Measurements from ENCODE around the gene PC.
"Not testable (repeated sequence)": the region's sequence is repeated elsewhere in the genome, so short reads cannot be mapped to it uniquely, and the experiment has no call there.

PC gene

DNA sequence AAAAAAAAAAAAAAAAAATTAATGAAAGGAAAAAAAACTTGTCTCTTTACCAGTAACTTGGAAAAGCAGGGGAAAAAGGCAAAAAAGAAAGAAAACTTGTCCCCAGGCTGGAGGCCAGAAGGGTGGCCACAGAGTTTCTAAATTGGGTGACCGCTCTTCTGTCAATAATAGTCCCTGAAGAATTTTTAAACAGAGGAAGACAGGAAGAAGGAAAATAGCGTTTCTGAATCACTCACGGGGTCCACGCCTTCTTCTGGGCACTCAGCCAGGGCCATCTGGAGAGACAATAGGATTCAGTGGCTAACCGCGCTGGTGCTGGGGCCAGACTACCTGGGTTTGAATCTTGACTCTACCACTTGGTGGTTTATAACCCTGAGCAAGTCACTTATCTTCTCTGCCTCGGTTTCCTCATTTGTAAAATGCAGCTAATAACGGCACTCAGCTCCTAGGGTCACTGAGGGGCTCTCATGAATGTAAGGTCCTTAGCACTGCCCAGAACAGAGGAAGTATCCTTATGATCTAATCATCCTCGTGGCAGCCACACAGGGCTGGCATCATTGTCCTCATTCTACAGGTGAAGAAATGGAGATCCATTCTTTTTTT is 23.9 kb upstream of the PC start:
- DNase-seq (ENCODE audit: low read depth) = no peak

DNA sequence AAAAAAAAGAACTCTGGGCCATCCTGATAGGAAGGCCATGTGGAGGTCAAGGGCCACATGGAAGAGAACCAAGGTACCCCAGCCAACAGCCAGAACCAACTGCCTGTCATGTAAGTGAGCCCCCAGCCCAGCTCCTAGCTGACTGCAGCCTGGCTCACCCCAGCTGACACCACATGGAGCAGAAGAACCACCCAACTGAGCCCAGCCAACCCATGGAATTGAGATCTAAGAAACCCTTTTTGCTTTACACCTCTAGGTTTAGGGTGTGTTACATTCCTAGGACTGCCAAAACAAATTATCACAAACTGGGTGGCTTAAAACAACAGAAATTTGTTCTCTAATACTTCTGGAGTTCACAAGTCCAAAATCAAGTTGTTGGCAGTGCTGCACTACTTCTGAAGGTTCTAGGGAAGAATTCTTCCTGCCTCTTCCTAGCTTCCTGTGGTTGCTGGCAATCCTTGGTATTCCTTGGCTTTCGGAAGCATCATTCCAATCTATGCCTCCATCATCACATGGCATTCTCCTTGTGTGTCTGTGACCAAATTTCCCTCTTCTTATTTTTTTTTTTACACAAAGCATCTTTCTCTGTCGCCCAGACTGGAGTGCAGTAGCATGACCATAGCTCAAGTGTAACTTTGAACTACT is 21.3 kb upstream of the PC start:
- no peak for DNase-seq (ENCODE audit: low read depth)

DNA sequence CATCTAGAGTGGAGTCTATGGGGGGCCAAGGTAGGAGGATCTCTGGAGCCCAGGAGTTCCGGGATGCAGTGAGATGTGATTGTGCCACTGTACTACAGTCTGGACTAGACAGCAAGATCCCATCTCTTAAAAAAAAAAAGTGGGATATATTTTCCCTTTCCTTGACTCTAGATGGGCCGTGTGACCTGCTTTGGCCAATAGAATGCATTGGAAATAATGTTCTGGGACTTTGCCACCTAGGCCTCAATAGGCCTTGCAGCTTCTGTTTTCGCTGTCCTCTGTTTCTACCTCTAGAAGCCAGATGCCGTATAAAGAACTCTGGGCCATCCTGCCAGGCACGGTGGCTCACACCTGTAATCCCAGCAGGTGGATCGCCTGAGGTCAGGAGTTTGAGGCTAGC is 20.5 kb upstream of the PC start:
- no peak for DNase-seq (ENCODE audit: low read depth)

DNA sequence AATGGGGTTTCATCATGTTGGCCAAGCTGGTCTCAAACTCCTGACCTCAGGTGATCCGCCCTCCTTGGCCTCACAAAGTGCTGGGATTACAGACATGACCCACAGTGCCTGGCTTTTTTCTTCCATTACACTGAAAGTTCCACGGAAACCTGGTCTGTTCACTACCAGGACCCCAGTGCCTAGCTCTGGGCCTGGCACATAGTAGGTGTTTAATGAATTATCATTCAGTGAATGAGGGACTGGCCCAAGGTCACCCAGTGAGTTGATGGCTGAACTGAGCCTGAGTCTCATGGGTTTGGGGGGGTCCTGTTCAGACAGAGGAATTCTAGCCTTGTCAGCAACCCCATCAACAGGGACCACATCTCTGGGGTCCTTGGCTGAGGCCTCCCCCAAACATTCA is 20.0 kb upstream of the PC start:
- DNase-seq (ENCODE audit: low read depth) = no peak

DNA sequence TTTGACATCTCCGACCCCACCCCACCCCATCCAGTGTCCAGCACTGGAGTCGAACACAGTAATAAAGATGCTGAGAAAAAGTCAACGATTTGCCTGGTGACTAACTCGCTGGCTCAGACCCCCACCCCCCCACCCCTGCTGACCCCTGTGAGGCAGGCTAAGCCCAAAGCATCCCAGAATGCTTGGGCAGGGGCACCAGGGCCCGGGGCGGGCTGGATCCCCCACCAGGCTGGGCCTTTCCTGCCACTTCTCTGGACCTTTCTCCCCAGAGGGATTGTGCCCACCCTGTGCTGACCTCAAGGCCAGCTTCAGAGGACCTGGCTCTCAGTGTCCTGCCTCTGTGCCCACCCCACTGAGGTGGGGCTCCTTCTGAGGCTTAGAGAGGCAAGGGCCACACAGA is 18.7 kb upstream of the PC start:
- DNase-seq (ENCODE audit: low read depth) = no peak

DNA sequence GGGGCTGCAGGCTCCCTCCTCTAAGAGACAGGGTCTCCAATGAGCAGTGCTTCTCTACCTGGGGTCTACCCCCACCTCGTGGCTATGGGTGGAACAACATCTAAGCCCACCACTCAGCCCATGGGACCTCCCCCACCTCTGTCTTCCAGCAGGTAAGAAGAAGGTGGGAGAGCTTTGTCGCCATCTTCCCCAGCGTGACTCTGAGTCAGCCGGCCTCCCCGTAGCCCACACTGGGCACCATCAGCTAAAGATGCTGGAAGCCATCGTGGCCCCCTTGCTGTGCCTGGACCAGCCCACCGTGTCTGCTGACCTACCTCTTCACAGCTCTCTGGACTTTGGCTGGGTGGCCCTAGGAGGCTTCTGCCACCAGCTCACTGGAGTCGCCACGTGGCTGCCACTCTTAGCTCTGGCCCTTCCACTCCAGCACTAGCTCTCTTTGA is 17.9 kb upstream of the PC start:
- DNase-seq (ENCODE audit: low read depth) = no peak

DNA sequence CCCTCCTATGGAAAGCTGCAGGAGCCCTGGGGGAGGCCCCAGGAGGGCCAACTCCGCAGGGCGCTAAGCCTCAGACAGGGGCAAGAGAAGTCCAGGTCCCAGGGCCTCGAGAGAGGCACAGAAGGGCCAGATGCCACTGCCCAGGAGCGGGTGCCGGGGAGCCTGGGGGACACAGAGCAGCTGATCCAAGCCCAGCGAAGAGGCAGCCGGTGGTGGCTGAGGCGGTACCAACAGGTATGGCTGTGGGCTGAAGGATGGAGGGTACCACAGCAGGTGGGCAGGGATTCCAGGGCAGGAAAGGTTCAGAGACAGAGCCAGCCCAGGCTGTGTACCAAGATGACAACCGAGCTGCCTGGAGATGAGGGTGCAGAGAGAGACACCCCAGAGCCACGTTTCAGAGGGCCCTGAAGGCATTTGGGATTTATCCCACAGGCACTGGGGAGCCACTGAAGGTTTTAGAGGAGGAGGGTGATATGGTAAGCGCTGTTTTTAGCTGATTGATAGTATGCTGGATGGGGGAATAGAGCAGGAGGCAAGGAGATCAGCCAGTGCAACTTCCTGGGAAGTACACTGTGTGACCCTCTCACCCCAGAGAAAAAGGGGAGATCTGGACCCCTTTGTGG is 17.3 kb upstream of the PC start:
- no peak for DNase-seq (ENCODE audit: low read depth)

DNA sequence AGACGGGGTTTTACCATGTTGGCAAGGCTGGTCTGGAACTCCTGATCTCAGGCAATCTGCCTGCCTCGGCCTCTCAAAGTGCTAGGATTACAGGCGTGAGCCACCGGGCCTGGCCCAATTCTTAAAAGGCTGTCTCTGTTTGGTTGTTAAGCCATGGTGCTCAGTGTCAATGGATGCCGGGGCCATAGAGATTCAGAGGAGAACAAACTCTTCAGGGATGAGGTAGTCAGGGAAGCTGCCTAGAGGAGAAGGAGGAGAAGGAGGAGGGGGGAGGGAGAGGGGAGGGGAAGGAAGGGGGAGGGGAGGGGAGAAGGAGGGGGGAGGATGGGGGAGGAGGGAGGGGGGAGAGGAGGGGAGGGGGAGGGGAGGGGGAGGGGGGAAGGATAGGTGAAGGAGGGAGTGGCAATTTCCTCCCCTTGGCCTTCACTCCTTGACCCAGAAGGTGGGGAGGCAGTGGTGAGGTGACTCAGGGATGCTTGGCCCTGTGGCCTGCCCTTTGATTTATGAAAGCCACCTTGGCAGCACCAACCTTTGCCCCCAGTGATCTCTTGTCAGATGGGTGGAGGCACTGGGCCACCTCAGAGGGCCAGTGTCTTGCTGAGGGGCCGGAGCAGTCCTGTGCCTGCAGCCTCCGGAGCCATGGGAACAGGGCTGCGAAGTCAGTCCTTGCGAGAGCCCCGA is 16.7 kb upstream of the PC start, which contains the start of gene C11orf86:
Gene C11orf86 (plus strand): TSS at position 581 of the 681 bp plus-strand sequence. CDS start 59 bp downstream, at position 640.
- no peak for DNase-seq (ENCODE audit: low read depth)

DNA sequence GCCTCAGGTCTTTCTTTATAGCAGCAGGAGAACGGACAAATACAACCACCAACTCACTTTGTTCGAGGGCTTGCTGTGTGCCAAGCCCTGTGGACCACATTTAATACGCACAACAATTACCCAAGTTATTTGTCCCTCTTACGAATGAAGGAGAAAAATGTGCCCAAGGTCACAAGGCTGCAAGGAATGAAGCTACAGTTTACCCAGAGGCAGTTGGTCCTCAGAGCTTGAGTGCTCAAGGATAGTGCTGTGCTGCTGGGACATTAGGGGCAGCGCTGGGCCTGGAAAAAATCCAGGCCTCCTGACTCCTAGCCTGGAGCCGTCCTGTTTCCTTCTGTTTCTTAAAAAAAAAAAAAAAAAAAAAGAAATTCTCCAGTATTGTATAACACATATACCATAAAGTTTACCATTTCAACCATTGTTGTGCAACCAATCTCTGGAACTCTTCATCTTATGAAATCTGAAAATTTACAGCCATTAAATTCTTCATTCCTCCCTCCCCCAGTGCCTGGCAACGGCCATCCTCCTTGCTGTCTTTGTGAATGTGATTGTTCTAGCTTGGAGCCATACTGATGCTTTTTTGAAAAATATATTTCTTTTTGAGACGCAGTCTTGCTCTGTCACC is 15.9 kb upstream of the PC start:
- no peak for DNase-seq (ENCODE audit: low read depth)

DNA sequence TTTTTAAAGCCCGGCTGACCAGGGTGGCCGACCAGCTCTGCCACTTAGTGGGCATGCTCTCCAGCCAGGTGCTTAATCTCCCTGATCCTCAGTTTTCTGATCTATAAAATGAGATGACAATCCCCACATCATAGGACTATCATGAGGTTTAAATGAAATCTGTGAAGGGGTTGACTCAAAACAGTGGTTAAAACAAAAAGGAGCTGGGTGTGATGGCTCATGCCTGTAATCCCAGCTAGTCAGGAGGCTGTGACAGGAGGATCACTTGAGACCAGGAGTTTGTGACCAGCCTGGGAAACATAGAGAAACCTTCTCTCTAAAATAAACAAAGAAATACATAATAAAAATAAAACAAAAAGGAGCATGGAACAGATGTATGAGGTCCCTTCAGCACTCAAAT is 13.3 kb upstream of the PC start:
- no peak for DNase-seq (ENCODE audit: low read depth)

DNA sequence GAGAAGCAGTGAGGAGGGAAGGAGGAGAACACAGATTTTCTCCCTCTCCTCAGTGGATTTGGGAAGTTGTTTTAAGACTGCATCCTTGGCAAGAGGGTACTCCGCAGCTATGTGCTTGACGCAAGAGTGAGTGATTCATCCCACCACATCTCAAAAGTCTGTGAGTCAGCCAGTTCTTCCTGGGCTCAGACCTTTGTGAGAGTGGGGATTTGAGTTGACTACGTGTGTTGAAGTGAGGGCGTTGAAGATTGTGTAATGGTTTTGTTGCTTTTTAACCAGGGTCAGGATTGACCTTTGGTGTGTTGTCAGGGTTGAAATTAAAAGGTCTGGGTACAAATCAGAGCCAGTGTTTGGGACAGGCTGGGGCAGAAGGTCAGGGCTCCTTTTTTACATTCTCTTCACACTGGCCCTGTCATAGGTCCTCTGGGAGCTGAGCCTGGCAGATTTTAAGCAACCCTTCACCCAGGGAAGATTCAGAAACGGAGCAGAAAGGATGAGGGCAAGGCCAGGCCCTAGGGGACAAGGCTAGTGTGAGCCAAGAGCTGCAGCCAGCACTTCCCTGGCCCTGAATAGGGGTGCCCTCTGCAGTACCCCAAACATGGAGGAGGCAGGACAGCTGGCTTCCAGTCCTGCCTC is 12.7 kb upstream of the PC start:
- no peak for DNase-seq (ENCODE audit: low read depth)

DNA sequence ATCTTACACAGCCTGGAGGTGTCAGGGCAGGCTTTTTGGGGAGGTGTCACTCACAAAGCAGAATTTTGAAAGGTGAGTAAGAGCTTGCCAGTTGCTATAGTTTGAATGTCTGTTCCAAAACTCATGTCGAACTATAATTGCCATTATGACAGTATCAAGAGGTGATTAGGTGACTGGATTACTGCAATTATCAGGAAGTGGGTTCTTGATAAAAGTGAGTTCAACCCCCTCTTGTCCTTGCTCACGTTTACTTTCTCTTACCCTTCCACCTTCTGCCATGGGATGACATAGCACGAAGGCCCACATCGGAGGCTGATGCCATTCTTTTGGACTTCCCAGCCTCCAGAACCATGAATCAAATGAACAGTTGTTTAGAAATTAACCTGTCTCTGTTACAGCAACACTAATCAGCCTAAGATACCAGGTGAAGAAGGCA is 12.2 kb upstream of the PC start:
- no peak for DNase-seq (ENCODE audit: low read depth)

DNA sequence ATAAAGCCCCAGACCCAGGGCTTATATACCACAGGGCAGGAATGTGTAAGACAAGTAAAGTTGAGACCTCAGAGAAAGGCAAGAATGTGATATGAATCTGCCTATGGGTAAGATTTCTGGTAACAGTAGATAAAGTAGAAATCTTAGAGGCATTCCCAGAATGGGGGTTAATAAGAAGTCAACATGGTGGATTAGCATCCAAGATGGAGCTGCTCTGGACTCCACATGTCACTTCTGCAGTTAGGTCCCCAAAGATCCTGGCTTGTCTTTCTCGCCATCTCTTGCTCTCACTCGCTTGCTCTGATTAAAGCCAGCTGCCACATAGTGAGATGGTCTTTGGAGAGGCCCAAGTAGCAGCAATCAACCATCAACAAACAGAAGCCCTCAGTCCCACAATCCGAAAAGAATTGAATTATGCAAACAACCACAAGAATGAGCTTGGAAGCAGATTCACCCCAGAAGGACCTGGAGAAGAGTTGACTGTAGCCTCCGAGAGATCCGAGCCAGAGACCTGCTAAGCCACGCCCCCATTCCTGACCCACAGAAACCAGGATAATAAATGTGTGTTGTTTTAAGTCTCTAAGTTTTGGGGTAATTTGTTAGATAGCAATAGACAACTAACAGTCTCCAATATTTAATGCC is 11.5 kb upstream of the PC start:
- no peak for DNase-seq (ENCODE audit: low read depth)

DNA sequence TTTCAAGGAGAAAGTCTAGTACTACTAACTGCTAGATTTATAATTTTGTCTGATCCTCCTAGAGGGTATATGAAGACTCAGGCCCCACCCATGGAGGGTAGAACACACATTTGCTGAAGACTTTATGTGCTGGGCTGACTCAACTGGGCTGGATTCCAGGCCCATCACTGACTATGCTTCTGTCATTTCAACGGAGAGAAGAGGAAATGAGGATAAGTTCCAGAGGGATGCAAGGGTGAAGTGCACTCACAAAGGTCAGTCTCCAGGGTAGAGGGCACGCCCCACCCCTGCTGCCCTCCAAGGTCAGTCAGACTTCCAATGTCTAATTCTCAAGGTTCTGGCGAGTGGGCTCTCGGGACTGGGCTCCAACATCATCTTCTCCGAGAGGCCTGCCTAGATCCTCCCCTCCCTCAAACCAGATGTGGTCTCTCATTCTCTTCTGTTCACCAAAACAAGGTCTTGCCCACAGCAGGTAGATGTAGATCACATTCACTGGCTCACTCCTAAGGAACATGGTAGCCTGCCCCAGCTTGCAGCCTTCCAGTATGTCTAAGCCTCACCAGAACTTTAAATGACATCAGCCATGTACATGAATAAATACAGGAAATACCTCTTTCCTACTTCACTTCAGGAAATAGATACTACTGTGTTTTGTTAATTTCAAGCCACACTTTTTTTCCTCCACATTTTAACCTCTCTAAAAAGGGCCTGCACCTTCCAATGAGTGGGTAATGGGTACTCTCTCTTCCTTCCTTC is 9.7 kb upstream of the PC start:
- DNase-seq (ENCODE audit: low read depth) = no peak

DNA sequence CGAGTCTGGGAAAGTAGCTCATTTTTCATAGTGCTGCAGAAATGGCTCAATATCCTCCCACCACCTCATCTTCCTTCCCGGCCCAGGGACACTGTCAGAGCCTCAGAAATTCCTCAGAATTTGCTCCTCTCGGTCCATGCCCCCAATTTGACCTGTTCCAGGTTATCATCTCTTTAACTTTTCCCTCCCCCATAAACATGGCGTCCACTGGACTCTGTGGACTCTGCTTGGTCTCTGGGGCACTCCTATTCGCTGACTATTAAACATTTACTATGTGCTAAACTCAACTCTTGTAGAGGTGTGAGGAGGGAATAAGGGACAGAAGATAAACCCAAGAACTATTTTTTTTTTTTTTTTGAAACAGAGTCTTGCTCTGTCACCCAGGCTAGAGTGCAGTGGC is 8.2 kb upstream of the PC start:
- DNase-seq (ENCODE audit: low read depth) = no peak

DNA sequence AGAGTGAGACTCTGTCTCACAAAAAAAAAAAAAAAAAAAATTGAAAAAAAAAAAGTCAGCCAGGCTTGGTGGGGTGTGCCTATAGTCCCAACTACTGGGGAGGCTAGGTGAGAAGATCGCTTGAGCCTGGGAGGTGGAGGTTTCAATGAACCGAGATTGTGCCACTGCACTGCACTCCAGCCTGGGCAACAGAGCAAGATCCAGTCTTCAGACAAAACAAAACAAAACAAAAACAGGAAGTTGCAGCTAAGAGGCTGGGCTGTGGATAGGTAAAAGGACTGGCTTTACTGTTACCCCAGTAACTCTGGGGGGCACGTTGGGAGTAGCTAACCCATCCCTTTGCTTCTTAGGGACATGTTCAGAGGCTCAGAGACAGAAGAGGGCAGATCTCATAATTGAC is 6.3 kb upstream of the PC start:
- no peak for DNase-seq (ENCODE audit: low read depth)

DNA sequence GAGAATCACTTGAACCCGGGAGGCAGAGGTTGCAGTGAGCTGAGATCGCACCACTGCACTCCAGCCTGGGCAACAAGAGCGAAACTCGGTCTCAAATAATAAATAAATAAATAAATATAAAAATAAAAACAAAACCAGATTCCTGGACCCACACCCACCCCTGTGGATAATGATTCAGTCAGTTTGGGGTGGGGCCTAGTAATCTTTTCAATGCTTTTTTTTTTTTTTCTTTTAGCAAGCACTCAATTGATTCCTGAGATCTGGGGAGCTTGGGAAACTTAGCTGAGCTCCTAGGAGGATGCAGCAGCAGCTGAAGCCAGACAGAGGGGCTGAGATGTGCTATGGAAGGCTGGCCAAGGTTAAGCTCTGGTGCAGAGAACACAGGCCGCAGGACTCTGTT is 4.6 kb upstream of the PC start:
- DNase-seq (ENCODE audit: low read depth) = no peak

DNA sequence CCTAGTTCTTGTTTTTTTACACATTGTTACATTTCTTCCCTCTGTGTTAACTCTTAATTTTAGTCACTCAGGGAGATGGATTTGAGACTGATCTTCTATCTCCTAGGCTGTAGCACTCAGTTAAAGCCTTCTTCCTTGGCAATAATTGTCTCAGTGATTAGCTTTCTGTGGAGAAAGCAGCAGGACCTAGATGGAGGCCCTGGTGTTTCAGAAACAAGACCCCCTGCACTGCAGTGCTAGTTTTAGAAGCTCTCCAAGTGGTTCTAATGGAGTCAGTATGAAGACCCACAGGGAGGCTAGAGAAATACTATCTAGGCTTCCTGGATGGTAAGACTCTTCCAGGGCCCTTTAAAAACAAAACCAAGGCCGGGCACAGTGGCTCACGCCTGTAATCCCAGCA is 4.1 kb upstream of the PC start:
- DNase-seq (ENCODE audit: low read depth) = no peak

DNA sequence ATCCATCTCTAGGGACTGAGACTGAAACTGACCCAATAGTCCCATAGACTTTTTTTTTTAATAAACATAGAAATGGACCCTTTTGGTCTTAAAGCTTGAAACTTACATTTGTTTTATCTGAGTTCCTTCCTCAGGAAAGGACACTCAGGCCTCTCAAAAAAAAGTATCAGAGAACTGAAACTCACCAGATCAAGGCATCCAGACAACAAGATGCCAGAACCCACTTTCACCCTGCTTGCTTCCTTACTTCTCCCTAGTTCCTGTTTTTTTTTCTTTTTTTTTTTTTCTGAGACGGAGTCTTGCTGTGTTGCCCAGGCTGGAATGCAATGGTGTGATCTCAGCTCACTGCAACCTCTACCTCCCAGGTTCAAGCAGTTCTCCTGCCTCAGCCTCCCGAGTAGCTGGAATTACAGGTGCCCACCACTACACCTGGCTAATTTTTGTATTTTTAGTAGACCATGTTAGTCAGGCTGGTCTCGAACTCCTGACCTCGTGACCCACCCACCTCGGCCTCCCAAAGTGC is 3.6 kb upstream of the PC start:
- not testable (repeated sequence) for DNase-seq (ENCODE audit: low read depth)

DNA sequence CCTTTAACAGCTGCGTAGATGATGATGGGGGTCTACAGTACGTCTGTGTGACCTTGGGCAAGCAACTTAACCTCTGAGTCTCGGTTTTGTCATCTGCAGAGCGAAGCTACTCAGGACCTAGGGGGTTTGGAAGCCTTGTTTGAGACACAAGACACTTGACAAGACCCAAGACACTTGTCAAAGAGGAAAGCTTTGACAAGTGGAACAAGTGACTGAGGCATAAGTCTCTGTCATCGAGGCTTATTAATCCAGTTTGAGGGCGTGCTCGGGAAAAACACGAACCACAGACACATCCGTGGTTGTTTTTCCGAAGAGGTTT is 732 bp upstream of the PC start:
- DNase-seq (ENCODE audit: low read depth) = peak; percentile 25

DNA sequence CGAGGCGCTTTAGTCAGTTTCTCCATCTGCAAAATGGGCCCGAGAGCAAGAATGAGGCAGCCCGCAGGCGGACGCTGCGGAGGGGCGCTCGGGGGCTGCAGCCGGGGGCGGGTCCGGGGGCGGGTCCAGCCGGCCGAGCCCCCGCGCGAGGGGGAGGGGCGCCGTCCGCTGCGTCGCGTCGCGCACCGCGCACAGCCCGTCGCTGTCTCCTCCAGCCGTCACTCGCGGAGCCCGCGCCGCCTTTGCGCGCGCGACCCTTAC is 282 bp downstream of the PC start:
- no peak for DNase-seq (ENCODE audit: low read depth)
